ENCODE data around the gene FRMD8.
A peak's percentile ranks its signal among the peaks of the same experiment; 100 is the strongest.

The FRMD8 gene

GRCh38 chr11:65454696-65455456 is 68.4 kb downstream of the FRMD8 start:
- DNase-seq (ENCODE audit: low spot score), result peak; percentile 98

- no peak for DNase-seq (ENCODE audit: low spot score)
Measured at GRCh38 chr11:65456418-65456817, 70.0 kb downstream of the FRMD8 start.

- DNase-seq (ENCODE audit: low spot score), result no peak
Measured at GRCh38 chr11:65459552-65459951, 73.1 kb downstream of the FRMD8 start.

Measured in D341Med (cell line).